ENCODE data around the gene TSNAX.

TSNAX gene

DNA sequence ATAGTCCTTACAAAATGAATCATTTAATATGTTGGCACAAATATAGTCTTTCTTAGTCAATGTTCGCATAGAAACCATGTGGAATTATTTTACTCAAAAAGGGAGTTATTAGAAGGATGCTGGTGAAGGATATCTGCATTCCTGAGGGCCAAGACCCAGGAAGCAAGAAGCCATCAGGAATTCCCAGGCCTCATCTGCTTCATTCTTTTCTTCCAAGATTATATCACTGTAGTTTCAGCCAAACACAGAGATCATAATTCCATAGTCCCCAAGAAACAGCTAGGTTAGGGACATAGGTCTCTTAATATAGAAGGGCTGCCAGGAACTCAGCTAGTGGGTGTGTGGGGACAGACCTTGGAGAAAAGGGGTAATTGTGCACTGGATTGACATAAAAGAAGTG, 69.5 kb downstream of the TSNAX start:
- no peak for DNase-seq (ENCODE audit: low read depth in 2 of 3, low spot score in 2 of 3)

DNA sequence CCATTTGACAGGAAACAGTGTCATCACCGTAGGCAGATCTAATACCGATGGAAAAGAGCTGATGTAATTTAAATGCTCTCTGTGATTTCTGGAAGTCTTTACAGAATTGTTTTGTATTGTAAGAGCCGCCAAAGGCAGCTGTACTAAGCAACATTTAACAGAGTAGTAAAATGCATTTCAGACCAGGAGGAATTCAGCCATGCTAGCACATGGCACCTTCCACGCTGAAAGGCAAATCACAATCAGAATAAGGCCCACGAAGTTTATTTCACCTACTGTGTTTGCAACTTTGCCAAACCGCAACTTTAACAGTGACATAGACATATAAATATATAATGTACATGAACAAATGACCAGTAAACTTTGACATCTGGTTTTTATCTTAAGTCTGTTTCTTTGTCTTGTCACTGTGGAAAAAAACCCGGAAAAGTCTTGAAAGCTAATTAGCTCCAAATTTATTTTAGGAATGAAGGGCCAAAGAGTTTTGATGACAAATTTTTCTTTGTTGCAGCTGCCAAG, 72.0 kb downstream of the TSNAX start:
- no peak for DNase-seq (ENCODE audit: low read depth in 2 of 3, low spot score in 2 of 3)

DNA sequence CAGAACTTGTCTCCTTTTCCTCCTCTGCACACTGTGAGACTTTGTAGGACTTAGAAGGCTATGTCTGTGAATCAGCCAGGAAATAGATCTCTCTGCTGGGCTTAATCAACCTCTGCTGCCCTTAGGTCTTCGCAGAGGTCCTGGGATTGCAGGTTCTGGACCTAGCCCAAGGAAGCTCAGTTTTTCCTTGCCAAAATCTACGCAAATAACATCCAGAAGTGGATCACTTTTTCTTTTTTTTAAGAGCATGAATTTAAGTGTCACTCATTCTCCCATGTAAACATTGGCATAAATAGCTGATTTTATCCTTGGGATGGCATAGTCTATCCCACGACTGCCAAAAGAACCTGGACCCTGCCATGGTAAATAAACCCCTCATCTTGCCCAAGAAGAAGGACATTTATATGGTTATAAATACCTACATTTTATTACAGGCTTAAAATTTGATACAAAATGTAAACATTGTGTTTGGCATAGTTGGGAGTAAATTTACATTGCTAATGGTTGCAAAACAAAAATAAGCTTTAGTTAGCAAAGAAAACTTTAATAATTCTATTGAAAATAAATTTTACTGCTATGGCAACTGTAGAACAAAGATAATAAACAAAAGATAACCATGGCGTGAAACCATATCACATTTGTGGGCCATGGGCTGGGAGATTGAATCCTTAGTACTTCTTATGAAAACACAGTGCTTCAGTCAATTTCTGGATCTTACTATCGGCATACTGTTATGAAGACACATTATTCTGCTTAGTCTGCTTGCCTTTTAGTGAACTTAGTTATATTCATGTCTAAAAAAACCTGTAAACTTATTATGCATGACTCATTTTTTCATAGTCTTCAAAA, 73.6 kb downstream of the TSNAX start:
- no peak for DNase-seq (ENCODE audit: low read depth in 2 of 3, low spot score in 2 of 3)

DNA sequence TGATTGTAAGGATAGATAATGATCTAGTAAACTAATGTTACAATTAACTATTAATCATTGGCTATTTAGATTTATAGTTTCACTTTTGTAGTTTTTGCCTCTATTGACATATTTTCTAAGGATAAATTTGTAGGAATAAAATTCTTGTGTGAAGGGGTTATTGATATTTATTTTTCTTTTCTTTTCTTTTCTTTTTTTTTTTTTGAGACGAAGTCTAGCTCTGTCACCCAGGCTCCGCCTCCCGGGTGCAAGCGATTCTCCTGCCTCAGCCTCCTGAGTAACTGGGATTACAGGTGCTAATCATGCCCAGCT, 74.2 kb downstream of the TSNAX start:
- DNase-seq (ENCODE audit: low read depth in 2 of 3, low spot score in 2 of 3), result no peak

DNA sequence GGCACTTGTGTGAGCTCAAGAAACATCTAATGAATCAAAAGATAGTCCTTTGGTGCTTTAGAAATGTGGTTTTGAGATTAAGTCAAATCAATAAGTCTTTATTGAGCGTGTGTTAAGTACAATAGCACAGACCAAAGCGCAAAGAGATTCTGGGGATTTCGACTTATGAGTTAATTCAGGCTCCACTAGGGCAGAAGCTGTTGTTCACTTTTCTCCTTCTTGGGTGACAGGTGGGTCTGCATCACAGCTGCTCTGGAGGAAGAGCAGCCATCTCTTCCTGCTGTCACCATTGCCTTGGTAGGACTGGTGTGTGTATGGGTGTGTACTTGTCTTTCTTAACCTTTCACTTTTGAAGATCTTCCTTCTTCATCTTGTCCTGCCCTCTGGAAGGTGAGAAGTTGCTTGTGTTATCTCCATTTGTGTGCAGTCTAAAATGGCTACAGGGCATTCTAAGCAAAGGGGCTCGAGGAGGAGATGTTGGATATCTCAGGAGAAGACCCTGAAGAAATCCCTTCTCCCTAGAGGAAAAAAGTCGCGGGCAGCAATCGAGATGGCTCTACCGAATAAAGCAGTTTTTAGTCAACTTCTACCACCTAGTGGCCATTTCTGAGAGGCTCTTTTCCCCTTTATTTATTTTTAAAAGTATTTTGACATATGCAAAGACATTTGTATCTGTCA, 75.3 kb downstream of the TSNAX start:
- DNase-seq (ENCODE audit: low read depth in 2 of 3, low spot score in 2 of 3), result no peak

DNA sequence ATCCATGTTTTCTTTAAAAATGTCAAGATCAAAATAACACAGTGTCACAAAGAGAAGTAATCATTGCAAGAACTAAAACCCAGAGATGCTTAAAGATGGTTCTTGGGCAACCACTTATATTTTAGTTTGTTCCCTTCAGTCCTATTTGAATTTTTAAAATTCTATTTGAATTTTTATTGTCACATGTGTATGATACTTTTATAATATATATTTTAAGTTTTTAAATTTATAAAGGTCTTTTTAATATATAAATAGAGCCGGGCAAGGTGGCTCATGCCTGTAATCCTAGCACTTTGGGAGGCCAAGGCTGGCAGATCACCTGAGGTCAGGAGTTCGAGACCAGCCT, 75.8 kb downstream of the TSNAX start:
- DNase-seq (ENCODE audit: low read depth in 2 of 3, low spot score in 2 of 3), result no peak

DNA sequence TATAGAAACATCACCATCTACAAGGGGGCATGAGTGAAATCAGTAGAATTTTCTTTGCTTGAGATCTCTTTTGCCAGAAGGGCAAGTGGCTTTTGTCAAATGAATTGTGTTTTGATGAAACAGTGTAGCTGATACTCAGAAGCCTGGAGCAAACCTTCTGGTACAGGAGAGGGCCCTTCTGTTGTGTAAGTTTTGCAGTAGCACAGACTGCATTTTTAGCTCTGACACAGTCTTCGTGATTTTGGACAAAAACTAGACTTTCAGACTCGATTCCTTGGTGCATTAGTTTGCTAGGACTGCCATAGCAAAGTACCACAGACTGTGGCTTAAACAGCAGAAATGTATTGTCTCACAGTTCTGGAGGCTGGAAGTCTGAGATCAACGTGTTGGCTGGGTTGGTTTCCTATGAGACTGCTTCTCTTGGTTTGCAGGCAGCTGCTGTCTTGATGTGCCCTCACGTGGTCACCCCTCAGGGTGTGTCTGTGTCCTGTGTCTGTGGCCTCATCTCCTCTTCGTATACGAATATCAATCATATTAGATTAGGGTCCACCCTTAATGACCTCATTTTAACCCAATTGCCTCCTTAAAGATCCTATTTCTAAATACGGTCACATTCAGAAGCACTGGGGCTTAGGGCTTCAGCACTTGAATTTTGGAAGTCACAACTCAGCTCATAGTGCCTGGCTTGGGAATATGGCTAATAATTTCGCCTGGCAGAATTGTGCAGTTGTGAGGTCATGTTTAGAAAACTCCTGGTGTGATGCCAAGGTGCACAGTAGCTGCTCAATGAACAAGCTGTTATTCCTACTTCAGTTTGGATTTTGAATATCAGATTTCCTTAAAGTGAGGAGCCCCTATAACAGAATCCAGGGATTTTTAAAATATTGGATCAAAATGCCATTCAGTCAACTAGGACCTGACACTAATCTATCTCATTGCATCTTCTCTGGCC, 77.0 kb downstream of the TSNAX start:
- DNase-seq (ENCODE audit: low read depth in 2 of 3, low spot score in 2 of 3), result no peak

DNA sequence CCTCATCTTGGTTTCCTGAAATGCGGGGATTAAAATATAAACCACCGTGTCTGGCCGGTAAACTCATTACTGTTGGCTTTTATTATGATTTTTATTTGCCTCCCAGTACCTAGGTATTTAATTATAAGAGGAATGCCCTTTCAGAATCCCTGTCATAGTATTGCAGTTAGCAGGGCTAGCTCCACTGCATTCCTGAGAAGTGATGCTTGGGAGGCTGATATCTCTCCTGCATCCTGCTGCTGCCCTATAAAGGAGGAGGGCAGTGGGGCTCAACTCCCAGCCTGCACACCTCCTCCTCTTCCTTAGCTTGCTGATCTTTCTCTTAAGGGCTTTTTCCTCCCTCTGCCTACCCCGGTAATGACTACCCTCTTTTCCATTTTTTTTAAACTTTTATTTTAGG, 78.2 kb downstream of the TSNAX start:
- DNase-seq (ENCODE audit: low read depth in 2 of 3, low spot score in 2 of 3), result no peak

DNA sequence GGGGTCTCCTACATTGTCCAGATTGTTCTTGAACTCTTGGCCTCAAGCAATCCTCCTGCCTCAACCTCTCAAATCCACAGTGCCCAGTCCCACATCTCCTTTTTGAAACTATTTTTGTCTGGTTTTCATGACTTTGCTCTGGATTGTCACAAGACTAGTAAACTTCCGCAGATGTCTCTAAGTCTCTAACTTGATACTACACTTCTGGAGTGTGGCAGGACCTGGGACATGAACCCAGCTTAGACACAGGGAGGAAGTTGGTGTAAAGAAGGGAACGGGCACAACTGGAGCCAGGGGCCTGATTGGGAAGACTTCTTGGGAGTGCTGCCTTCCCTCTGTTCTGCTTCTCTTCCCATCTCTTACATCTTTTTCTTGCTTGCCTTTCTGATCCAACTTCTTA, 81.9 kb downstream of the TSNAX start:
- DNase-seq (ENCODE audit: low read depth in 2 of 3, low spot score in 2 of 3), result no peak

DNA sequence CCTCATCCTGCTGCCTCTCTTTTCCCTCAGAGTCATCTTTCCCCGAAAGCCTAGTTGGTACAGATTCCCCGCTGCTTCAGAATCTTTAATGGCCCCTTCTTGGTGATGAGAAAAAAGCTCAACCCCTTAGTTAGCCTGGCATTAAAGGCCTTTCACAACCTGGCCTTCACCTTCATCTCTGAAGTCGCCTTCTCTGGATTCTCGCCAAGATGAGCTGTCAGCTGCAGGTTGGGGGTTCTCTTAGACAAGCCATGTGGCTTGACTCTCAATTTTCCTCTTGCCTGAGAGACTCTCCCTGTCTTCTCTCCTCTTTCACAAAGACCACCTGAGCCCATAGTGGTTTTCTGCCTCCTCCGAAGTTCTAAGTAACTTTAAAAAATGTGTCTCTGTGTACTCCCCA, 82.6 kb downstream of the TSNAX start:
- no peak for DNase-seq (ENCODE audit: low read depth in 2 of 3, low spot score in 2 of 3)

DNA sequence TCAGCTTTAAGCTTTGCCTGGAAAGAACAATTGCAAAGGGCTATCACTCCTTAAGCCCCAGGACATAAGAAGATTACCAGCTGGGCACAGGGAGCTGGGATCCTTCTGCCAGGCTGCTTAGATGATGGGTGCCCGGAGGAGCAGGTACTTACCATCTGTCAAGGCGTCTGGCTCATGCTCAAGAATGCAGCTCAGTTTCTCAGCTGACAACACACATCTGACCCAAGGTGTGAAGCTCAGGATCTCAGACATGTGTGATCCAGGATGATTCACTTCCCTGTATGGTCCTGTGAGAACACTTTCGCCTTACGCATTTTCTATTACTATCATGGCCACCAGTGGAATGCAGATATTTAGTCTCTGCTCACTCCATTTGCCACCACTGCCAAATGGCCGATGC, 83.4 kb downstream of the TSNAX start:
- DNase-seq (ENCODE audit: low read depth in 2 of 3, low spot score in 2 of 3), result no peak

DNA sequence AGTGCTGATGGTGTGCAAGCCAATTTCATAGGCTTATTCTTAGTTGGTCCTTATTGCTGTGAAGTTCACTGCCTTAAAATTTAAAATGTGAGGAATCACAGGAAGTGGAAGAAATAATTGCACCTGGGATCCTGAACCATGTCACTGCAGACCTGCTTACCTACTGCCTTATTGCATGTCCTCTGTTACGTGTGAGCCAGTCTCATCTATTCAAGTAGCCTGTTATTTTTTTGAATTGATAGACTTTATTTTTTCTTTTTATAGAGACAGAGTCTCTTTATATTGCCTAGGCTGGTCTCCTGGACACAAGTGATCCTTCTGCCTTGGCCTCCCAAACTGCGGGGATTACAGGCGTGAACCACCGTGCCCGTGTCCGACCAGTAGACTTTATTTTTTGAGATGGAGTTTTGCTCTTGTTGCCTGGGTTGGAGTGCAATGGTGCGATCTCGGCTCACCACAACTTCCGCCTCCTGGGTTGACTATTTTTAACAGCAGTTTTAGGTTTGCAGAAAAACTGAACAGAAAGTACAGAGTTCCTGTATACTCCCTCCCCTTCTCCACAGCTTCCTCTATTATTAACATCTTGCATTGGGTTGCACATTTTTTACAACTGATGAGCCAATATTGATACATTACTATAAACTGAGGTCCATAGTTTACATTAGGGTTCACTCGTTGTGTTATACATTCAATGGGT, 84.1 kb downstream of the TSNAX start:
- DNase-seq (ENCODE audit: low read depth in 2 of 3, low spot score in 2 of 3), result no peak

DNA sequence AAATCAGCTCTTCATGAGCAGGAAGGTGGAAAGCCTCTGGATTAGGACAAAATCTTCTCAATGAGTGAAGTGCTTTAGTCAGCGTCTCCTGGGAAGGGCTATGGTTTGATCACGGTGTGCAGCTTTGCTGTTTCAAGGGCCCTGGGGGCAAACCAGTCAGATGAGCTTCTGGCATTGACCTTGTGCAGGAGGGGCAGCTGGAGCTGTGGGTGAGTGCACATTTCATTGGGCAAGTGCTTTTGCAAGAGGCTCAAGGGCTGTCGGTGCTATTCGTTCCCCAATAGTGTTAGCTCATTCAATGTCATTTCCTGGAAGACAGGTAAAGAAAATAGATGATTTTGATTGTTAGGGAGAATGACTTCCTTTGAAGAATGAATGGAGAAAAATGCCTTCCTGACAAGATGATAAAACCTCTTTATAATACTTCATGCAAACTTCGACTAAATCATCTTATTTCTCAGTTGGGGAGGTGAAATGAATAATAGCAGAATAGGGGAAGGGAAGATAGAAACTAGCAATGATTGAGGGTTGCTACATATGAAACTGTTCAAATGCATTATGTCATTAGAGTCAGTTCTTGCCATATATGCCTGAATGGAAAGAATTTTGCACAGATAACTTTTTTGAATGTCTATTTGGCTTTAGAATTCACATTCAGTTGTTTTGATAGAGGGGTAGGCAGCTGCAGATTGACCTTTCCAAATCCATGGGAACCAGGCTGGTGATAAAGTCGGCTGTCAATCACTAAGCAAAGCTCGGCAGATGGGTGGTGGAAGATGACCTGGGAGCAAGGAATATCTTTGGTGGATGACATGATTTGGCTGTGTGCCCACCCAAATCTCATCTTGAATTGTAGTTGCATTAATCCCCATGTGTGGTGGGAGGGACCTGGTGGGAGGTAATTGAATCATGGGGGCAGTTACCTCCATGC, 85.2 kb downstream of the TSNAX start:
- no peak for DNase-seq (ENCODE audit: low read depth in 2 of 3, low spot score in 2 of 3)

Data from activated CD8-positive, alpha-beta memory T cell treated with anti-CD3 and anti-CD28 coated beads for 48 hours (primary cell).